ENCODE results near the gene ALDH1A3.

The ALDH1A3 gene

DNA sequence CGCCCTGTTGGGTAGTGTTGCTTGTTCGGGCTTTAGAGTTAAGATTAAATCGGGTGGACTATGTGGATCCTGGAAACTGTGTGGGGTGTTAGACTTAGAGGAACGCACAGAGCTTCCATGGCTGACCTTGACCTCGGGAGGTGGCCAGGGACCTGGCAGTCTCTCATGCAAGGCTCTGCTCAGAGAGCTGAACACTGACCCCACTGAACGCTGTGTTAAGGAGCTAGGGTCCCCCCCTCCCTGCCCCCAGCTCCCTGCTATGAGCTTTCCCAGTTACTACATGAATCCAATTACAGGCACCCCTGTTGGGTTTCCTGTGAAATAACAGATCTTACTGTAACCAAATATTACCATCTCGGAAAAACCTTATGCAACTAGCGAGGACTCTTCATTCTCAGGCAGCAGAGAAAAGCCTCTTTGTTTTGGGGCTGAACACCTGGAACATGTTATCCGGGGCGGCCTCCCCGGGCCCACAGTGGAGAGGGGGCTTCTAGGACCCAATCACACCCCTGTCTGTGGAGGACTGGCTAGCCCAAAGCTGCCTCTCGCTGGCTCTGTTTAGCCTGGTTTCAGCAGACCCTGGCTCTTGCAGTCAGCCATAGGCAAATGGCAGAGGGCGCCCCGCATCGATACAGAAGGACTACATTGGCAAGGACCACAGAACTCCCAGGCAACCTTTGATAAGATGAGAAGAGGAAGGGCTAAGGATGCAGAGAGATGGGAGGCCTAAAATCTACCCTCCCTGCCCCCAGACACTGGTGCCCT is 25.8 kb upstream of the ALDH1A3 start:
- no peak overlapping the region for H3K9ac ChIP-seq
- no peak overlapping the region for H3K4me2 ChIP-seq
- no peak overlapping the region for H2AFZ ChIP-seq (ENCODE audit: low read depth)
- H3K4me3 ChIP-seq (IDR thresholded peaks at IDR 0.05; ENCODE audit: insufficient read depth, low read depth, low read length) = no peak overlapping the region
- no peaks in the 10 kb centered on the region for H3K79me2 ChIP-seq (ENCODE audit: insufficient read depth, low read depth)
- H3K27me3 ChIP-seq (ENCODE audit: insufficient read depth, low read depth) = no peaks in the 10 kb centered on the region
- H3K36me3 ChIP-seq (ENCODE audit: insufficient read depth) = no peaks in the 10 kb centered on the region
- H3K27ac ChIP-seq = no peak overlapping the region
- TF ChIP-seq, protein P1, sequence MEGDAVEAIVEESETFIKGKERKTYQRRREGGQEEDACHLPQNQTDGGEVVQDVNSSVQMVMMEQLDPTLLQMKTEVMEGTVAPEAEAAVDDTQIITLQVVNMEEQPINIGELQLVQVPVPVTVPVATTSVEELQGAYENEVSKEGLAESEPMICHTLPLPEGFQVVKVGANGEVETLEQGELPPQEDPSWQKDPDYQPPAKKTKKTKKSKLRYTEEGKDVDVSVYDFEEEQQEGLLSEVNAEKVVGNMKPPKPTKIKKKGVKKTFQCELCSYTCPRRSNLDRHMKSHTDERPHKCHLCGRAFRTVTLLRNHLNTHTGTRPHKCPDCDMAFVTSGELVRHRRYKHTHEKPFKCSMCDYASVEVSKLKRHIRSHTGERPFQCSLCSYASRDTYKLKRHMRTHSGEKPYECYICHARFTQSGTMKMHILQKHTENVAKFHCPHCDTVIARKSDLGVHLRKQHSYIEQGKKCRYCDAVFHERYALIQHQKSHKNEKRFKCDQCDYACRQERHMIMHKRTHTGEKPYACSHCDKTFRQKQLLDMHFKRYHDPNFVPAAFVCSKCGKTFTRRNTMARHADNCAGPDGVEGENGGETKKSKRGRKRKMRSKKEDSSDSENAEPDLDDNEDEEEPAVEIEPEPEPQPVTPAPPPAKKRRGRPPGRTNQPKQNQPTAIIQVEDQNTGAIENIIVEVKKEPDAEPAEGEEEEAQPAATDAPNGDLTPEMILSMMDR (conservative IDR thresholded peaks at IDR 0.05; ENCODE audit: low read depth, low read length) = no peak
- no peaks in the 10 kb centered on the region for H4K20me1 ChIP-seq (ENCODE audit: insufficient read depth)
- H3K4me1 ChIP-seq (ENCODE audit: low read depth, poor library complexity, severe bottlenecking) = no peaks in the 10 kb centered on the region

DNA sequence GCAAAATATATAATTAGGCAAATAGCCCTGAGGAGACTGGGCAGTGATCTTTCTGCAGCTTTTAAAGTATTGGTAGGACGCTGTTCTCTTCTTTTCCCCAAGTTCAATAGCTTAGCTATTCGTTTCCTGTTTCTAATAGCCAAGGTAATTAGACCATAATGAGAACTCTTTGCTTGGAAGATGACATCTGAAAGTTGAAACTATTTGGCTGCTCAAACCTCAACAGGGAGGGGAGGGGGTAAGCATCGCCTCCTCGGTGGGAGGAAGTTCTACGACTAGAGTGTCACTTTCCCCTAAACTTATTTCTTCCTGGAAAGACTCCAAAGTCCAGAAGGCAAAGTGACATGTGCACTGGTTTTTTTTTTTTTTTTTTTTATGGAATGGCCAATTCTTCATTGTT is 22.8 kb upstream of the ALDH1A3 start:
- TF ChIP-seq, protein P1 (conservative IDR thresholded peaks at IDR 0.05; ENCODE audit: low read depth, low read length) = no peak
- Histone ChIP-seq H4K20me1 (ENCODE audit: insufficient read depth) (no peaks in the 10 kb centered on the region), H2AFZ (ENCODE audit: low read depth) (no peak overlapping the region), H3K4me2 (no peak overlapping the region), H3K36me3 (ENCODE audit: insufficient read depth) (no peaks in the 10 kb centered on the region), H3K9ac (no peak overlapping the region), H3K79me2 (ENCODE audit: insufficient read depth, low read depth) (no peaks in the 10 kb centered on the region), H3K27me3 (ENCODE audit: insufficient read depth, low read depth) (no peaks in the 10 kb centered on the region), H3K4me3 (IDR thresholded peaks at IDR 0.05; ENCODE audit: insufficient read depth, low read depth, low read length) (no peak overlapping the region), H3K27ac (no peak overlapping the region), H3K4me1 (ENCODE audit: low read depth, poor library complexity, severe bottlenecking) (no peaks in the 10 kb centered on the region)

DNA sequence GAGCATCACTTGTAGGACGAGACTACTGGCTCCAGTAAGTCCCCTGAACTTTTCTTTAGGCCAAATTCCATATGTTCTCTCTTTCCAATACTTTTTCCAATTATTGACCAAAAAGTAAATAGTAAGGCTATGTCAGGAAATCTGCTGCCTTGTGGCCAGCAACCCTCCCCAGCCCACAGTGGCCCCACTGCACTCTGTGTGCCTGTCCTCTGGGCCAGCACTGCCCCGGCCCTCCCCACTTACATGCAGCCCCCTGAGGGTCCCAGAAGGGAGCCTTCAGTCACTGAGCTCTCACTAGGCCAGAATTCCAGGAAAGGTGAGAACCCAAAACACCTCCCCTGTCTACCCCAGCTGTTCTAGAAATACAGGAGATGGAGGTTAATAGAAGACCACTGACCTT is 21.3 kb upstream of the ALDH1A3 start:
- H3K4me1 ChIP-seq (ENCODE audit: low read depth, poor library complexity, severe bottlenecking) = no peaks in the 10 kb centered on the region
- no peaks in the 10 kb centered on the region for H3K79me2 ChIP-seq (ENCODE audit: insufficient read depth, low read depth)
- no peak overlapping the region for H3K9ac ChIP-seq
- no peaks in the 10 kb centered on the region for H4K20me1 ChIP-seq (ENCODE audit: insufficient read depth)
- no peak overlapping the region for H3K4me3 ChIP-seq (IDR thresholded peaks at IDR 0.05; ENCODE audit: insufficient read depth, low read depth, low read length)
- H3K27me3 ChIP-seq (ENCODE audit: insufficient read depth, low read depth) = no peaks in the 10 kb centered on the region
- TF ChIP-seq, protein P1 (conservative IDR thresholded peaks at IDR 0.05; ENCODE audit: low read depth, low read length) = no peak
- H2AFZ ChIP-seq (ENCODE audit: low read depth) = no peak overlapping the region
- no peaks in the 10 kb centered on the region for H3K36me3 ChIP-seq (ENCODE audit: insufficient read depth)
- no peak overlapping the region for H3K27ac ChIP-seq
- no peak overlapping the region for H3K4me2 ChIP-seq

DNA sequence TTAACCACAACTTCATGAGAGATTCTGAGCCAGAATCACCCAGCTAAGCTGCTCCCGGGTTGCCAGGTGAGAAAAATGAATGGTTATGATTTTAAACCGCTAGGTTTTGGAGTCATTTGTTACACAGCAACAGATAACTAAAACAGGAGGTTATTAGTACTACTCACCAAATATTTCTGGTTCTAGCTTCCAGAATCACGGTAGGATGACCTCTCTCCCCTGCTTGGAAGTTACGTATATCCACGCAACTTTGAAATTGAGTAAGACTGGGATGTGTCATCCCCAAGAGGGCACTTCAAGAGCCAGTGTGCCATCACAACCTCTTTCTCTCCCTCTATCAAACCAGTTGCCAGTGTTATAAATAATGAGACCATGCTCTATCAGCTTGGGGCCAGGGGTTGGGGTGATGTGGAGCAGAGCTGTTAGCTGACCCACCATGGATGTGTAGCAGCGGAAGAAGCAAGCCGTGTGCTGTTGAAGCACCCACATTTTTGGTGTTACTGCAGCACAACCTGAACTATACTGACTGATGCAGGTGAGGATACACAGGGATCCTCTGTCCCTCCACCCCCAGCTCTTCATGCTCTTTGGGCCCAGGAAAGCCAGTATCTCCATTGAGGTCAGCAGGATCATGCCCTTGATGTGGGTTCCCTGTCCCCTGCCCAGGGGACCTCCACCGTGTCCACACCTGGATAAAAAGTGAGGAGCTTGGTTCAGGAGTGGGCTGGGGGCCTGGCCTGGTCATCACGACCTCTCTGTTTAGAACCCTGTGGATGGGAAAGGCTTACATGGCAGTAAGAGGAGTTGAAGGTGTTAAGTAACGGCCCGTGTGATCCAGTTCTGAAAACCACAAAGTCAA is 19.4 kb upstream of the ALDH1A3 start:
- H3K4me2 ChIP-seq = no peak overlapping the region
- no peak overlapping the region for H3K9ac ChIP-seq
- H4K20me1 ChIP-seq (ENCODE audit: insufficient read depth) = no peaks in the 10 kb centered on the region
- no peaks in the 10 kb centered on the region for H3K4me1 ChIP-seq (ENCODE audit: low read depth, poor library complexity, severe bottlenecking)
- no peaks in the 10 kb centered on the region for H3K27me3 ChIP-seq (ENCODE audit: insufficient read depth, low read depth)
- H2AFZ ChIP-seq (ENCODE audit: low read depth) = no peak overlapping the region
- H3K36me3 ChIP-seq (ENCODE audit: insufficient read depth) = no peaks in the 10 kb centered on the region
- TF ChIP-seq, protein P1 (conservative IDR thresholded peaks at IDR 0.05; ENCODE audit: low read depth, low read length) = no peak
- no peak overlapping the region for H3K4me3 ChIP-seq (IDR thresholded peaks at IDR 0.05; ENCODE audit: insufficient read depth, low read depth, low read length)
- no peak overlapping the region for H3K27ac ChIP-seq
- no peaks in the 10 kb centered on the region for H3K79me2 ChIP-seq (ENCODE audit: insufficient read depth, low read depth)

All from KMS-11 (cell line).